Lower lobe of right lung (tissue), 2 donors: Measurements from ENCODE around the gene TRMT11. TPM values are rescaled to one million over a fixed set of nuclear protein-coding genes. Genes with fewer than 3 reads are reported as not detected.

Source experiments
- ATAC-seq, 2 donors: fragments of 200-7000 bp; cut with Tn5 transposase; one replicate each; pipeline ENCODE4 v1.9.1; 2020 to 2022; ENCODE audit warnings: mild to moderate bottlenecking in 2 of 2, moderate library complexity in 2 of 2
- DNase-seq: peaks from one replicate; pipeline ENCODE4 v3.0.0-alpha.2; 2020
- H3K27ac ChIP-seq: fragments of 200-600 bp; one replicate; pipeline ENCODE4 v1.8.0; 2022
- H3K27me3 ChIP-seq: fragments of 200-600 bp; one replicate; pipeline ENCODE4 v1.8.0; 2022; ENCODE audit warnings: low read depth
- H3K36me3 ChIP-seq: fragments of 200-600 bp; one replicate; pipeline ENCODE4 v1.8.0; 2022; ENCODE audit warnings: mild to moderate bottlenecking
- H3K4me1 ChIP-seq: fragments of 200-600 bp; one replicate; pipeline ENCODE4 v1.8.0; 2022
- H3K4me3 ChIP-seq: fragments of 200-600 bp; one replicate; pipeline ENCODE4 v1.8.0; 2022; ENCODE audit warnings: mild to moderate bottlenecking
- H3K9me3 ChIP-seq: fragments of 200-600 bp; one replicate; pipeline ENCODE4 v1.8.0; 2022
- CTCF ChIP-seq: fragments of 200-600 bp; IDR thresholded peaks from one replicate; pipeline ENCODE4 v1.8.0; 2022; ENCODE audit warnings: antibody characterized with exemption, mild to moderate bottlenecking
- intact Hi-C: fragments of 100-400 bp; cut with DNase I; formaldehyde crosslinking; loops from one replicate; pipeline ENCODE4 v1.11.0; 2022
- total RNA-seq: library from RNA; stranded (reverse); fragmentation: NEBNext Ultra II Directional; extraction: Animal tissue kit (Norgen Biotek cat#: 25700); gene quantifications from one replicate; pipeline ENCODE4 v1.2.1, GENCODE V29; 2021
- donor health status: DM: no; HTN: yes; CAD: no; lungs with severe emphysema.

The TRMT11 gene
- total RNA-seq, 1 donor from 2014 or later, result 17.1 TPM

DNA sequence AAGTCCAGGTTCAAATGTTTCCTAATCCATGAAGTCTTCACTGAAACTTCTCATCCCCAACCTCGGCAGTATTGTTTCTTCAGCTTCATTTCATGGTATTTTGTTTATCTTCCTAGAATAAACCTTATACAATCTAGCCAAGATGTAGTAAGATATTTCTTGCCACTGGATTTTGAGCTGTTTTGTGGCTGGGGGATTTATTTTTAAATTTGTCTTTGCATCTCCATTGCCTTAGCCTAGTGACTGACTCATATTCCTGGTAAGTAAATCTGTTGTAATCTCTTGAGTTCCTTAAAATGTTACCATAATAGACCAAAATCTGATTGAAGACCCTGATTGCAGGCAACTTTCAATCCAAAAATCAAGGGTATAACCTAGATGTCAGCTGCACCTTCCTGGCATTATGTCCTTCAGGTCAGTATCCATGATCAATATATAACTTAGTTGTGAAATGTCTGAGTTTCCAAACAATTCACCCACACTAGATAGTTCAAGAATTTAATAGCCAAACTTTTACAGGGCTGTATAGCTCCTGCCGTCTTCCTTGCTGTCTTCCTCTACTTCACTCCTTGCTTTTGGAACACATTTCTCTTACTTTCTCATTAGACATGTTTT is 4.7 kb upstream of the TRMT11 start:
- DNase-seq (no peak), ATAC-seq (no peak)
- no peak overlapping the region for H3K27ac ChIP-seq
- no peaks in the 10 kb centered on the region for H3K9me3 ChIP-seq
- no peaks in the 10 kb centered on the region for H3K27me3 ChIP-seq
- peaks cover 8% of the 10 kb centered on the region for H3K4me1 ChIP-seq
- H3K4me3 ChIP-seq, result no peak overlapping the region
- TF ChIP-seq CTCF, result no peak
- peaks cover 10% of the 10 kb centered on the region for H3K36me3 ChIP-seq
- intact Hi-C loops, result no loop called here

DNA sequence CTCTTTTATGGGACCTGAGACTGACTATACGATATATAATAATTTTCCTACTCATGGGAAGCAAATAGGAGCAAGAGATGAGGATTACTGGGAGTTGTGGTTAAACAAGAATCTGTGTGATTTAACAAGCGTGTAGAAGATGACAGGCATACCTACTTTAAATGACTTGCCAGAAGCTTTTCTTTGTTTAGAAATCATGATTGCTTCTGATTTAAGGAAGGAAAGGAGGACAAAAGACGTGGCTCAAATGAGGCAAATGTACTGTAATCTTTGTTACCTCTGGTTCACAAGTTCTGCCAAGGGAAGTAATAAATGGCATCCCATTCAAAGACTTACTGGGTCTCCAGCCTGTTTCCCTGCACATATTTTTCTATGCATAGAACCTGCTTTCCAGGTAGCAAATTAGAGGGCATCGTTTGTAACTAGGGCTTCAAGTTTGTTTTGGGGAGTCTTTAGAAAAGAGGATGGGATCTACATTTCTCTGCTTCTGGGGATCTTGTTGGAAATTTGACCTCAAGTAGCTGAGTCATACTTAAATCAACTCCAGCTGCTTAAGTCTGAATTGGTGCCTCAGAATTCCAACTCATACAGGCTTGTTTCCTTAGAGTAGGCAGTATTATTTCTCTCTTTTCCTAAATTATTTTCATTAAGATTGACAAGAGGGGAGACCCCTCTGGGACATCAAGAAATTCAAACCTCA is 2.9 kb upstream of the TRMT11 start:
- intact Hi-C loops, result no loop called here
- Histone ChIP-seq H3K9me3 (no peaks in the 10 kb centered on the region), H3K27me3 (no peaks in the 10 kb centered on the region), H3K36me3 (peaks cover 10% of the 10 kb centered on the region), H3K27ac (no peak overlapping the region), H3K4me1 (peaks cover 17% of the 10 kb centered on the region), H3K4me3 (no peak overlapping the region)
- no peak for ATAC-seq
- DNase-seq, result no peak
- TF ChIP-seq CTCF, result no peak

DNA sequence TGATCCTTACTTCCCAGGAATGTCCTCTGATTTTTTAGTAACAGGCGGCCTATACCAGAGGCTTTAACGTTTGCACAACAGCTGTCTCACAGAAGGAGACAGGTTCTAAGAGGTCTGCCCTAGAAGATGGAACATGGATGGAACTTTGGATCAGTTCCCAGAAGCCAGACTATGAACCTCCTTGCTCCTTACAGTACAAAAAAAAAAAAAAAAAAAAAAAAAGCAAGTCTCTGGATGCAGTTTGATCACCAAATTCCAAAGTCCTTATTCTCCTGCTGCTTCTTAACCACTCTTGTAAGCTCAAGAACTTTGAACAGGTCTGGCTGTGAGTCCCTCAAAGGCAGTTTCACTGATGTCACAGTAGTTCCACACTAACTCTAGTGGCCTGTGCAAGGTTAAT is 2.0 kb upstream of the TRMT11 start:
- peaks cover 17% of the 10 kb centered on the region for H3K4me1 ChIP-seq
- peaks cover 10% of the 10 kb centered on the region for H3K36me3 ChIP-seq
- no peak for DNase-seq
- H3K27ac ChIP-seq, result no peak overlapping the region
- no peaks in the 10 kb centered on the region for H3K27me3 ChIP-seq
- H3K4me3 ChIP-seq, result no peak overlapping the region
- no peaks in the 10 kb centered on the region for H3K9me3 ChIP-seq
- no peak for ATAC-seq
- intact Hi-C loops, result no loop called here
- TF ChIP-seq CTCF, result no peak

GRCh38 chr6:125985522-125985921 is 818 bp upstream of the TRMT11 start:
- Histone ChIP-seq H3K27me3 (no peaks in the 10 kb centered on the region), H3K4me3 (peak overlapping the region; percentile 85), H3K9me3 (no peaks in the 10 kb centered on the region), H3K27ac (peak overlapping the region; percentile 86), H3K4me1 (peaks cover 17% of the 10 kb centered on the region), H3K36me3 (peaks cover 10% of the 10 kb centered on the region)
- DNase-seq (no peak), ATAC-seq (peak in 1 of 2 donors; percentile 11)
- TF ChIP-seq CTCF, result no peak
- intact Hi-C loops, result no loop called here

GRCh38 chr6:125985979-125986300 is 400 bp upstream of the TRMT11 start:
- H3K4me3 ChIP-seq, result peak overlapping the region; percentile 85
- H3K27ac ChIP-seq, result peak overlapping the region; percentile 86
- TF ChIP-seq CTCF, result no peak
- H3K4me1 ChIP-seq, result peaks cover 17% of the 10 kb centered on the region
- DNase-seq, result no peak
- intact Hi-C loops, result no loop called here
- H3K27me3 ChIP-seq, result no peaks in the 10 kb centered on the region
- H3K36me3 ChIP-seq, result peaks cover 10% of the 10 kb centered on the region
- no peaks in the 10 kb centered on the region for H3K9me3 ChIP-seq
- ATAC-seq, result no peak
